K562 (cell line): Measurements from ENCODE around the gene TRIM13.

ENCODE experiments used
- CBX2 ChIP-seq: fragments of 200-600 bp; sonication (generic); IDR thresholded peaks from one replicate; pipeline ENCODE4 v1.6.1; 2012; ENCODE audit warnings: mild to moderate bottlenecking, low read length, inconsistent platforms; ENCODE audit not compliant: insufficient read depth, poor library complexity, severe bottlenecking
- CTCF ChIP-seq, 3 experiments: IDR thresholded peaks in 2 of 3; conservative IDR thresholded peaks in 1 of 3; 2 replicates each; pipeline ENCODE4 v1.5.1; 2011 to 2012; ENCODE audit warnings: low read length in 3 of 3, mild to moderate bottlenecking in 3 of 3, control low read depth in 2 of 3, improper control_type of control experiment in 1 of 3, inconsistent platforms in 1 of 3, low read depth in 1 of 3, mixed read lengths in 1 of 3, moderate library complexity in 1 of 3; ENCODE audit not compliant: insufficient read depth in 2 of 3
- E2F4 ChIP-seq: sonication (generic); formaldehyde crosslinking; IDR thresholded peaks from 2 replicates; pipeline ENCODE4 v1.8.0; 2022; ENCODE audit warnings: mild to moderate bottlenecking, low read depth, missing genetic modification reagents
- HMGXB4 ChIP-seq: sonication (generic); formaldehyde crosslinking; IDR thresholded peaks from 2 replicates; pipeline ENCODE4 v1.8.1; 2023; ENCODE audit warnings: mild to moderate bottlenecking, missing genetic modification reagents
- RBM34 ChIP-seq: fragments of 200-400 bp; formaldehyde crosslinking; IDR thresholded peaks from 2 replicates; pipeline ENCODE4 v1.6.1; 2018; ENCODE audit warnings: low read length, borderline replicate concordance; ENCODE audit not compliant: insufficient read depth

- TF ChIP-seq E2F4 (no peak), RBM34 (no peak), CTCF (IDR thresholded peaks at IDR 0.05 in 2 of 3, conservative IDR thresholded peaks at IDR 0.05 in 1 of 3; ENCODE audit: insufficient read depth in 2 of 3, low read depth in 1 of 3, low read length in 3 of 3) (no peak), CBX2 (no peak), HMGXB4 (no peak)
These were observed 24.1 kb upstream of the TRIM13 start for GRCh38 chr13:49972709-49973108.
